OCI-LY1 (cell line): ENCODE data around the gene ILRUN.
A peak's percentile ranks its signal among the peaks of the same experiment; 100 is the strongest.
"Not testable (repeated sequence)": the region's sequence is repeated elsewhere in the genome, so short reads cannot be mapped to it uniquely, and the experiment has no call there.

Experiments used
- H2AFZ ChIP-seq: fragments of 200-600 bp; sonication (generic), shearing (Covaris generic); 2 replicates; pipeline ENCODE4 v1.6.0; 2014; ENCODE audit warnings: antibody characterized with exemption, mild to moderate bottlenecking, low read length
- H3F3A ChIP-seq: fragments of 200-600 bp; sonication (generic), shearing (Covaris generic); 2 replicates; pipeline ENCODE4 v1.6.0; 2014; ENCODE audit warnings: mild to moderate bottlenecking, antibody characterized with exemption, low read length, moderate library complexity; ENCODE audit not compliant: insufficient read depth
- H3K27ac ChIP-seq: fragments of 200-600 bp; sonication (generic); 2 replicates; pipeline ENCODE4 v1.5.1; 2014; ENCODE audit warnings: low read length, mixed run types, mild to moderate bottlenecking, low read depth; ENCODE audit not compliant: poor library complexity, severe bottlenecking
- H3K27me3 ChIP-seq: fragments of 200-600 bp; sonication (generic); 2 replicates; pipeline ENCODE4 v1.6.0; 2014; ENCODE audit warnings: antibody characterized with exemption, mild to moderate bottlenecking, low read length, moderate library complexity; ENCODE audit not compliant: insufficient read depth
- H3K36me3 ChIP-seq: fragments of 200-600 bp; sonication (generic); 2 replicates; pipeline ENCODE4 v1.6.1; 2014; ENCODE audit warnings: mild to moderate bottlenecking, antibody characterized with exemption, low read length, moderate library complexity, mixed read lengths; ENCODE audit not compliant: insufficient read depth
- H3K4me1 ChIP-seq: fragments of 200-600 bp; sonication (generic); 2 replicates; pipeline ENCODE4 v1.5.1; 2014; ENCODE audit warnings: mild to moderate bottlenecking, low read length, moderate library complexity; ENCODE audit not compliant: insufficient read depth, severe bottlenecking
- H3K4me2 ChIP-seq: fragments of 200-600 bp; sonication (generic), shearing (Covaris generic); 2 replicates; pipeline ENCODE4 v1.6.1; 2014; ENCODE audit warnings: low read length
- H3K4me3 ChIP-seq: fragments of 200-600 bp; sonication (generic); 2 replicates; pipeline ENCODE4 v1.5.1; 2014; ENCODE audit warnings: low read length, low read depth, mild to moderate bottlenecking, mixed read lengths; ENCODE audit not compliant: poor library complexity, severe bottlenecking
- H3K79me2 ChIP-seq: fragments of 200-600 bp; shearing (Covaris generic); 2 replicates; pipeline ENCODE4 v1.6.1; 2016; ENCODE audit warnings: mixed run types, low read length, mixed read lengths; ENCODE audit not compliant: insufficient read depth
- H3K9ac ChIP-seq: fragments of 200-600 bp; sonication (generic), shearing (Covaris generic); 2 replicates; pipeline ENCODE4 v1.6.1; 2014; ENCODE audit warnings: mild to moderate bottlenecking, low read length, mixed read lengths
- H3K9me2 ChIP-seq: fragments of 200-600 bp; sonication (generic), shearing (Covaris generic); 2 replicates; pipeline ENCODE4 v1.6.1; 2014; ENCODE audit warnings: low read depth, mild to moderate bottlenecking, low read length, mixed read lengths
- H3K9me3 ChIP-seq: fragments of 200-600 bp; shearing (Covaris generic); 2 replicates; pipeline ENCODE4 v1.6.1; 2014; ENCODE audit warnings: low read length, mixed read lengths
- H4K20me1 ChIP-seq: fragments of 200-600 bp; sonication (generic), shearing (Covaris generic); 2 replicates; pipeline ENCODE4 v1.6.0; 2016; ENCODE audit warnings: mild to moderate bottlenecking, low read length; ENCODE audit not compliant: insufficient read depth
- EZH2 ChIP-seq: fragments of 200-600 bp; sonication (generic), shearing (Covaris generic); IDR thresholded peaks from 2 replicates; pipeline ENCODE4 v1.8.0; 2017; ENCODE audit warnings: borderline replicate concordance, mixed run types, mild to moderate bottlenecking, antibody characterized with exemption, low read length, moderate library complexity, mixed read lengths
- TF ChIP-seq, protein P1 (sequence below): fragments of 200-600 bp; sonication (generic), shearing (Covaris generic); IDR thresholded peaks from 2 replicates; pipeline ENCODE4 v1.5.1; 2017; ENCODE audit warnings: mild to moderate bottlenecking, antibody characterized with exemption, low read length, moderate library complexity, mixed read lengths

The ILRUN gene

DNA sequence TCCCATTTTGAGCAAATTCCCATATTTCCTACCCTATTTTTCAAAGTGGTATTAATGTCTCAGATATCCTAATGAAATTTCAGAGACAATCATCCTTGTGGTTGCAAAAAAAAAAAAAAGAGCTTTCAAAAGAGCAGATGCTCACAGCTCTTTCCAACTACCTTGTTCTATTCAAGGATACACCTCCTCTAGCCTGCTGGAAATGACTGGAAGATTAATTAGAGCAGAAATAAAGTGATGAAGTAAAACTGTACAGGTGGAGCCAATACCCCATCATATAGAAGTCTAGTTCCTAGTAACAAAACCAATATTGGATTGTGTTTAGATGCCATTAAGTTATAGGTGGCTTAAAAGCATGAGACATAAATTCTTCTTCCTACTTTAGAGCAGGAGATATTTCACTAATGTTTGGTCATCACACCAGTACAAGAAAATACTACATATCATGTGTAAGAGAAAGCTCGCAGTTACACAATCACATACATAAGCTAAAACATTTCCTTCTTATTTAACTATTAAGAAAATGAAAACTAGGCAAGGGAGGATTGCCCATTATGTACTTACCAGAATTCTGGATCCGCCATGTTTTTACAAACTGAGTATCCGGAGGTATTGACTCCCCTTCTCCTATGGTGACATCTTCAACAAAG lies 42.4 kb downstream of the ILRUN start:
- H3K9me2 ChIP-seq, result no peaks in the 10 kb centered on the region
- H3K79me2 ChIP-seq, result peaks cover 42% of the 10 kb centered on the region
- H3F3A ChIP-seq, result peaks cover 4% of the 10 kb centered on the region; the same call in 1 of the 2 replicates

DNA sequence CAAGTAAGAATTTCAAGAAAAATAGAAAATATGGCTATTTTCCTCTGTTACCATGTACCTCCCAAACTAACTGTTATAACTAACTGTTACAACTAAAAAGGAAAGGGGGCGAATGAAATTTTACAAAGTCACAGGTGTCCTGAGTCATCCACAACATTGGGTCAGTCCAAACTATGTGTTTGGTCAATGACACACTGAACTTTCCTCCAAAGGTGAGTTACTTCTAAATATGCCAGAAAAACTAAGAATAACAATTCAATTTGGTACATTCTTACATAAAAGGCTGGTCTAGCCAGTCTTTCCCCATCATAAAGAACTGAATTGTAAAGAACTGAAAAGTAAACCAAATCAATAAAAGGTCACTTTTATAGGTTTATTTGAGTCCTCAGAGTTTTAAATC lies 44.3 kb downstream of the ILRUN start:
- Histone ChIP-seq H3F3A (peaks cover 4% of the 10 kb centered on the region; the same call in 1 of the 2 replicates), H3K4me1 (peaks cover 45% of the 10 kb centered on the region), H3K27ac (peak overlapping the region; percentile 34), H3K4me3 (no peak overlapping the region), H3K4me2 (no peak overlapping the region), H2AFZ (no peak overlapping the region), H4K20me1 (no peaks in the 10 kb centered on the region), H3K36me3 (peaks cover 59% of the 10 kb centered on the region), H3K9ac (no peak overlapping the region), H3K9me2 (no peaks in the 10 kb centered on the region), H3K9me3 (peaks cover 3% of the 10 kb centered on the region; the same call in 1 of the 2 replicates), H3K27me3 (no peaks in the 10 kb centered on the region), H3K79me2 (peaks cover 50% of the 10 kb centered on the region)
- TF ChIP-seq EZH2, result no peak
- TF ChIP-seq, protein P1, sequence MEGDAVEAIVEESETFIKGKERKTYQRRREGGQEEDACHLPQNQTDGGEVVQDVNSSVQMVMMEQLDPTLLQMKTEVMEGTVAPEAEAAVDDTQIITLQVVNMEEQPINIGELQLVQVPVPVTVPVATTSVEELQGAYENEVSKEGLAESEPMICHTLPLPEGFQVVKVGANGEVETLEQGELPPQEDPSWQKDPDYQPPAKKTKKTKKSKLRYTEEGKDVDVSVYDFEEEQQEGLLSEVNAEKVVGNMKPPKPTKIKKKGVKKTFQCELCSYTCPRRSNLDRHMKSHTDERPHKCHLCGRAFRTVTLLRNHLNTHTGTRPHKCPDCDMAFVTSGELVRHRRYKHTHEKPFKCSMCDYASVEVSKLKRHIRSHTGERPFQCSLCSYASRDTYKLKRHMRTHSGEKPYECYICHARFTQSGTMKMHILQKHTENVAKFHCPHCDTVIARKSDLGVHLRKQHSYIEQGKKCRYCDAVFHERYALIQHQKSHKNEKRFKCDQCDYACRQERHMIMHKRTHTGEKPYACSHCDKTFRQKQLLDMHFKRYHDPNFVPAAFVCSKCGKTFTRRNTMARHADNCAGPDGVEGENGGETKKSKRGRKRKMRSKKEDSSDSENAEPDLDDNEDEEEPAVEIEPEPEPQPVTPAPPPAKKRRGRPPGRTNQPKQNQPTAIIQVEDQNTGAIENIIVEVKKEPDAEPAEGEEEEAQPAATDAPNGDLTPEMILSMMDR, result no peak

More for the DNA sequence above, 42.4 kb downstream of the ILRUN start:
- H3K36me3 ChIP-seq, result peaks cover 43% of the 10 kb centered on the region
- no peaks in the 10 kb centered on the region for H3K27me3 ChIP-seq
- H2AFZ ChIP-seq, result no peak overlapping the region
- no peak overlapping the region for H3K4me3 ChIP-seq
- no peaks in the 10 kb centered on the region for H4K20me1 ChIP-seq
- peaks cover 64% of the 10 kb centered on the region for H3K4me1 ChIP-seq
- H3K27ac ChIP-seq, result peak overlapping the region; percentile 98
- H3K4me2 ChIP-seq, result no peak overlapping the region
- no peak for TF ChIP-seq EZH2
- TF ChIP-seq, protein P1, result no peak
- H3K9ac ChIP-seq, result no peak overlapping the region
- peaks cover 3% of the 10 kb centered on the region; the same call in 1 of the 2 replicates for H3K9me3 ChIP-seq

DNA sequence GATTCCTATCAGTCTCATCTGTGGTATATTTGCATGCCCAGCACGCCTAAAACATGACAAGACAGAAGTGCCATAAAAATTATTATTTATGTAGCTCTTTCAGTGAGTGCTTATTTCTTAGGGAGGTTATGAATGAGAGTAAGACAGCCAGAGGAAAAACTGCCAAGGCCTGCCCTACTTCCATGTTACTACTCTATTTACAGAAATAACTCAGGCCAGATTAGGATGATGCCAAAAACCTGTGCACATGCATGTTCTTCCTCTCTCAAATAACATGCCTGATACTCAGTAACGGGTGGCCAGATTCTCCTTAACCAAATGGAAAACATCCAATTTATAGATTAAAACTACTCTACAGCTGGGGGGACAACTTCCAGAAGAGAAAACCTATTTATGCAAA lies 45.7 kb downstream of the ILRUN start:
- H3K79me2 ChIP-seq, result peaks cover 54% of the 10 kb centered on the region
- no peaks in the 10 kb centered on the region for H4K20me1 ChIP-seq
- peaks cover 3% of the 10 kb centered on the region; the same call in 1 of the 2 replicates for H3K9me3 ChIP-seq
- H3K9me2 ChIP-seq, result no peaks in the 10 kb centered on the region
- TF ChIP-seq, protein P1, result no peak
- TF ChIP-seq EZH2, result no peak
- no peaks in the 10 kb centered on the region for H3K27me3 ChIP-seq
- H3K4me3 ChIP-seq, result no peak overlapping the region
- H3K4me1 ChIP-seq, result peaks cover 30% of the 10 kb centered on the region
- H3K9ac ChIP-seq, result no peak overlapping the region
- peak overlapping the region; percentile 70 for H3K27ac ChIP-seq
- no peak overlapping the region for H3K4me2 ChIP-seq
- H3F3A ChIP-seq, result no peaks in the 10 kb centered on the region
- H2AFZ ChIP-seq, result no peak overlapping the region
- peaks cover 74% of the 10 kb centered on the region for H3K36me3 ChIP-seq

DNA sequence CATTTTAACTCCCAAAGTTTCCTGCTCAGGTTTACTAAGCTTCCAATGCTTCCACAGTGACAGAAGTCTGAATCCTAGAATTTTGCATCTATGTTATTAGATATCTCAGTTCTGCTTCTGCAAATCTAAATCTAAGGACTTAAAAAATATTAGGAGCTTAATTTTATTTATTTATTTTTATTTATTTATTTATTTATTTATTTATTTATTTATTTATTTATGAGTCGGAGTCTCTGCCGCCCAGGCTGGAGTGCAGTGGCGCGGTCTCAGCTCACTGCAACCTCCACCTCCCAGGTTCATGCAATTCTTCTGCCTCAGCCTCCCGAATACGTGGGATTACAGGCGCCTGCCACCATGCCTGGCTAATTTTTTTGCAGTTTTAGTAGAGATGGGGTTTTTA lies 46.3 kb downstream of the ILRUN start:
- H3F3A ChIP-seq, H3K27ac ChIP-seq, H3K9me3 ChIP-seq, H3K27me3 ChIP-seq, H3K9me2 ChIP-seq, H3K4me2 ChIP-seq, H3K9ac ChIP-seq, H3K4me3 ChIP-seq, H4K20me1 ChIP-seq, H2AFZ ChIP-seq: not testable (repeated sequence)
- Histone ChIP-seq H3K36me3 (peaks cover 80% of the 10 kb centered on the region), H3K79me2 (peaks cover 48% of the 10 kb centered on the region), H3K4me1 (peaks cover 24% of the 10 kb centered on the region)
